GM10266 (cell line): ENCODE measurements around the gene INSM1.

ENCODE experiments used
- DNase-seq: peaks from one replicate; pipeline ENCODE4 v3.0.0; 2012; ENCODE audit errors: extremely low spot score
- TF ChIP-seq, protein P1 (sequence below): IDR thresholded peaks from 2 replicates; pipeline ENCODE4 v1.5.1; 2012; ENCODE audit warnings: mild to moderate bottlenecking, low read depth; ENCODE audit not compliant: control insufficient read depth, insufficient read depth; ENCODE audit errors: missing control alignments

The INSM1 gene

GRCh38 chr20:20367575-20368417 is at the start of gene INSM1:
Gene INSM1, plus strand, starts transcription at chr20:20368104. Its CDS starts 164 bp downstream, at chr20:20368268.
- DNase-seq: peak; percentile 67

GRCh38 chr20:20318365-20319161 is 49.3 kb upstream of the INSM1 start:
- no peak for DNase-seq
- TF ChIP-seq, protein P1, sequence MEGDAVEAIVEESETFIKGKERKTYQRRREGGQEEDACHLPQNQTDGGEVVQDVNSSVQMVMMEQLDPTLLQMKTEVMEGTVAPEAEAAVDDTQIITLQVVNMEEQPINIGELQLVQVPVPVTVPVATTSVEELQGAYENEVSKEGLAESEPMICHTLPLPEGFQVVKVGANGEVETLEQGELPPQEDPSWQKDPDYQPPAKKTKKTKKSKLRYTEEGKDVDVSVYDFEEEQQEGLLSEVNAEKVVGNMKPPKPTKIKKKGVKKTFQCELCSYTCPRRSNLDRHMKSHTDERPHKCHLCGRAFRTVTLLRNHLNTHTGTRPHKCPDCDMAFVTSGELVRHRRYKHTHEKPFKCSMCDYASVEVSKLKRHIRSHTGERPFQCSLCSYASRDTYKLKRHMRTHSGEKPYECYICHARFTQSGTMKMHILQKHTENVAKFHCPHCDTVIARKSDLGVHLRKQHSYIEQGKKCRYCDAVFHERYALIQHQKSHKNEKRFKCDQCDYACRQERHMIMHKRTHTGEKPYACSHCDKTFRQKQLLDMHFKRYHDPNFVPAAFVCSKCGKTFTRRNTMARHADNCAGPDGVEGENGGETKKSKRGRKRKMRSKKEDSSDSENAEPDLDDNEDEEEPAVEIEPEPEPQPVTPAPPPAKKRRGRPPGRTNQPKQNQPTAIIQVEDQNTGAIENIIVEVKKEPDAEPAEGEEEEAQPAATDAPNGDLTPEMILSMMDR: no peak

More at GRCh38 chr20:20367575-20368417, at the start of gene INSM1:
- TF ChIP-seq, protein P1: no peak

- TF ChIP-seq, protein P1: no peak
- no peak for DNase-seq
Measured at GRCh38 chr20:20321134-20321533, 46.8 kb upstream of the INSM1 start.

DNA sequence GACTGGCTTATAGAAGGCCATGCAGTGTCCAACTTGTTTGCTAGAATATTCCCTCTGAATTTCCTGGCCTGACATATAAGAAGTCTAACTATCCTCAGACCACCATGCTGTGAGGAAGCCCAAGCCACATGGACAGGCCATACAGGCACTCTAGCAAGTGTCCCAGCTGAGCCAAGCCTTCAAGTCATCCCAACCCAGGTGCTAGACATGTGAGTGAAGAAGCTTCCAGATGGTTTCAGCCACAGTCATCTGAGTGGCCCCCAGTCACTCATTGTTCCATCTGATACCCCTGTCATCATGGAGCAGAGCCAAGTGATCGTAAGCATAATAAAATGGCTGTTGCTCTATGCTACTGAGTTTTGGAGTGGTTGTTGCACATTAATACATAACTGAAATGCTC is 46.0 kb upstream of the INSM1 start:
- TF ChIP-seq, protein P1: no peak
- DNase-seq: no peak

- TF ChIP-seq, protein P1: no peak
Measured at GRCh38 chr20:20322912-20323311, 45.0 kb upstream of the INSM1 start.

GRCh38 chr20:20327746-20328145 is 40.2 kb upstream of the INSM1 start:
- TF ChIP-seq, protein P1: no peak
- DNase-seq: no peak

More at GRCh38 chr20:20322912-20323311, 45.0 kb upstream of the INSM1 start:
- no peak for DNase-seq
